SK-N-SH (cell line): ENCODE measurements around the gene ZNF791. TPM values are rescaled to one million over a fixed set of nuclear protein-coding genes. Genes with fewer than 3 reads are reported as not detected.

Experiments
- CTCF ChIA-PET: fragments of 300-600, 350-600 bp; formaldehyde crosslinking; extraction: SDS; loops from one replicate; lab custom pipeline; 2021; lab: Yijun Ruan, JAX
- POLR2A ChIA-PET: fragments of 350-600 bp; sonication (Branson Sonifier 250); formaldehyde crosslinking; extraction: SDS; loops from one replicate; lab custom pipeline; 2020; ENCODE audit warnings: antibody characterized with exemption, inconsistent platforms; lab: Yijun Ruan, JAX
- DNase-seq: peaks from one replicate; pipeline ENCODE4 v3.0.0; 2012
- H2AFZ ChIP-seq: fragments of 200-600 bp; sonication (generic); 2 replicates; pipeline ENCODE4 v1.8.1; 2016; ENCODE audit warnings: antibody characterized with exemption, mild to moderate bottlenecking, low read depth
- H3F3A ChIP-seq: fragments of 200-600 bp; sonication (generic); replicated peaks from 2 replicates; pipeline ENCODE3; 2016; ENCODE audit warnings: antibody characterized with exemption, mild to moderate bottlenecking; ENCODE audit not compliant: insufficient read depth
- H3K27ac ChIP-seq, 2 experiments: fragments of 200-500 bp in 1 of 2; fragments of 200-600 bp in 1 of 2; sonication (Bioruptor generic) in 1 of 2; sonication (generic), shearing (Covaris generic) in 1 of 2; 2 replicates each; pipeline versions ENCODE4 v1.5.1 to v1.6.1; 2014 to 2016; ENCODE audit warnings: low read depth in 2 of 2, inconsistent platforms in 1 of 2, low read length in 1 of 2, mild to moderate bottlenecking in 1 of 2, mixed read lengths in 1 of 2
- H3K27me3 ChIP-seq: fragments of 200-600 bp; sonication (generic), shearing (Covaris generic); 2 replicates; pipeline ENCODE4 v1.6.1; 2016; ENCODE audit warnings: mixed run types; ENCODE audit not compliant: insufficient read depth
- H3K36me3 ChIP-seq, 2 experiments: fragments of 200-500 bp in 1 of 2; fragments of 200-600 bp in 1 of 2; sonication (Bioruptor generic) in 1 of 2; sonication (generic) in 1 of 2; replicated peaks in 1 of 2; 2 replicates each; pipeline versions ENCODE3 to v1.5.1; 2014 to 2016; ENCODE audit warnings: low read length in 1 of 2, mild to moderate bottlenecking in 1 of 2; ENCODE audit not compliant: insufficient read depth in 2 of 2, control insufficient read depth in 1 of 2
- H3K4me1 ChIP-seq, 2 experiments: fragments of 200-500 bp in 1 of 2; fragments of 200-600 bp in 1 of 2; sonication (Bioruptor generic) in 1 of 2; sonication (generic), shearing (Covaris generic) in 1 of 2; 2 replicates each; pipeline versions ENCODE4 v1.5.1 to v1.6.1; 2014 to 2016; ENCODE audit warnings: low read depth in 1 of 2, low read length in 1 of 2, mixed run types in 1 of 2; ENCODE audit not compliant: insufficient read depth in 2 of 2, control insufficient read depth in 1 of 2
- H3K4me2 ChIP-seq: fragments of 200-600 bp; sonication (generic), shearing (Covaris generic); 2 replicates; pipeline ENCODE4 v1.6.1; 2017; ENCODE audit warnings: mixed run types
- H3K4me3 ChIP-seq, 2 experiments: fragments of 200-500 bp in 1 of 2; fragments of 200-600 bp in 1 of 2; sonication (Bioruptor generic) in 1 of 2; sonication (generic), shearing (Covaris generic) in 1 of 2; 2 replicates each; pipeline versions ENCODE4 v1.5.1 to v1.8.1; 2014 to 2016; ENCODE audit warnings: low read depth in 2 of 2, inconsistent platforms in 1 of 2, low read length in 1 of 2, mild to moderate bottlenecking in 1 of 2, mixed read lengths in 1 of 2, moderate library complexity in 1 of 2
- H3K79me2 ChIP-seq: fragments of 200-600 bp; sonication (generic); 2 replicates; pipeline ENCODE4 v1.8.1; 2017; ENCODE audit warnings: mild to moderate bottlenecking; ENCODE audit not compliant: insufficient read depth
- H3K9ac ChIP-seq: fragments of 200-600 bp; sonication (generic); 2 replicates; pipeline ENCODE4 v1.6.1; 2017; ENCODE audit warnings: mixed run types
- H3K9me2 ChIP-seq: fragments of 200-600 bp; sonication (generic); 2 replicates; pipeline ENCODE4 v1.6.1; 2017; ENCODE audit warnings: mixed run types
- H3K9me3 ChIP-seq: fragments of 200-600 bp; sonication (generic); 2 replicates; pipeline ENCODE4 v1.6.1; 2017; ENCODE audit warnings: mixed run types, mild to moderate bottlenecking, moderate library complexity
- H4K20me1 ChIP-seq: fragments of 200-600 bp; sonication (generic); 2 replicates; pipeline ENCODE4 v1.6.1; 2017; ENCODE audit warnings: mild to moderate bottlenecking, mixed run types; ENCODE audit not compliant: insufficient read depth
- EZH2phosphoT487 ChIP-seq: fragments of 200-600 bp; sonication (generic); IDR thresholded peaks from 2 replicates; pipeline ENCODE4 v1.6.1; 2017; ENCODE audit warnings: low read depth, mixed run types, mild to moderate bottlenecking, antibody characterized with exemption, moderate library complexity, borderline replicate concordance
- FOXJ3 ChIP-seq: sonication (generic); formaldehyde crosslinking; IDR thresholded peaks from 2 replicates; pipeline ENCODE4 v1.5.1; 2020; ENCODE audit warnings: mild to moderate bottlenecking, missing genetic modification reagents
- FOXM1 ChIP-seq: IDR thresholded peaks from 2 replicates; pipeline ENCODE4 v1.4.0; 2012; ENCODE audit warnings: low read depth, mild to moderate bottlenecking
- GABPA ChIP-seq: IDR thresholded peaks from 2 replicates; pipeline ENCODE4 v1.4.0; 2012; ENCODE audit warnings: low read depth, mild to moderate bottlenecking
- MAX ChIP-seq: IDR thresholded peaks from 2 replicates; pipeline ENCODE4 v1.4.0; 2012; ENCODE audit warnings: low read depth
- MEF2A ChIP-seq: IDR thresholded peaks from 2 replicates; pipeline ENCODE4 v1.4.0; 2012; ENCODE audit warnings: low read depth, borderline replicate concordance
- PBX3 ChIP-seq: IDR thresholded peaks from 2 replicates; pipeline ENCODE4; 2012
- REST ChIP-seq: IDR thresholded peaks from 2 replicates; pipeline ENCODE4 v1.6.1; 2012; ENCODE audit warnings: mild to moderate bottlenecking, low read depth, low read length, moderate library complexity
- SIN3A ChIP-seq: IDR thresholded peaks from 2 replicates; pipeline ENCODE4 v1.6.1; 2012; ENCODE audit warnings: low read depth, mild to moderate bottlenecking, low read length, moderate library complexity, borderline replicate concordance
- SMC3 ChIP-seq: IDR thresholded peaks from 2 replicates; pipeline ENCODE4 v1.6.1; 2012; ENCODE audit warnings: low read depth, low read length, improper control_type of control experiment
- YY1 ChIP-seq: IDR thresholded peaks from 2 replicates; pipeline ENCODE4 v1.4.0; 2012; ENCODE audit warnings: low read depth, mild to moderate bottlenecking
- WGBS: methylation state at CpG from one replicate; pipeline ENCODE4 v1.1.6; 2017; ENCODE audit warnings: low lambda C conversion rate; 5-methylcytosine and 5-hydroxymethylcytosine counted together
- polyA plus RNA-seq, 3 experiments: library from polyadenylated mRNA; depleted of rRNA; stranded (reverse); fragments of >200 nt; gene quantifications; 2 replicates each; pipeline ENCODE4 v1.2.3, GENCODE V29; 2012

The ZNF791 gene
- polyA plus RNA-seq, 1 of the 3 experiments (the other 2 are of a cell fraction), result 8.9 TPM

- ChIA-PET POLR2A (interaction anchor here (0.6 to 1.7 kb wide), 4 partner anchors 9 to 1297 kb away, joined by 3 to 6 read pairs (median 4); partner anchors contain the start of genes DHPS, ZNF490 and ZNF791), CTCF (interaction anchor here (0.6 to 2.9 kb wide), 7 partner anchors 8 to 1375 kb away, joined by 3 to 13 read pairs (median 6); no protein-coding TSS in a partner anchor)
- Histone ChIP-seq H3K4me1 (peaks cover 5 to 35% of the 10 kb centered on the region in 2 experiments; a peak in 2 of 4 replicates), H4K20me1 (no peaks in the 10 kb centered on the region), H3K36me3 (peaks cover 13 to 15% of the 10 kb centered on the region in 2 experiments), H3K4me2 (peak overlapping the region; percentile 90), H3K9ac (peak overlapping the region; percentile 76), H3K9me3 (no peaks in the 10 kb centered on the region), H3K4me3 (peak overlapping the region; percentile 80 to 85), H2AFZ (peak overlapping the region; percentile 82; the same call in 1 of the 2 replicates), H3K27me3 (no peaks in the 10 kb centered on the region), H3K27ac (peak overlapping the region; percentile 89 to 96), H3K79me2 (peaks cover 51% of the 10 kb centered on the region), H3F3A (peaks cover 28% of the 10 kb centered on the region), H3K9me2 (no peaks in the 10 kb centered on the region)
- DNase-seq, result peak; percentile 61
- TF ChIP-seq MEF2A (no peak), PBX3 (no peak; the same call in 1 of the 2 replicates), REST (no peak), SMC3 (no peak), EZH2phosphoT487 (no peak), GABPA (no peak), YY1 (no peak), SIN3A (no peak)
- WGBS, result 7% methylated on average over 8 of the region's 24 CpGs
These were observed 58.2 kb downstream of the ZNF791 start for GRCh38 chr19:12668932-12669269.

- Histone ChIP-seq H3K4me2 (peak overlapping the region; percentile 90), H2AFZ (peak overlapping the region; percentile 82), H3K4me1 (peaks cover 5 to 35% of the 10 kb centered on the region in 2 experiments; a peak in 2 of 4 replicates), H3K9me3 (no peaks in the 10 kb centered on the region), H3K27ac (peak overlapping the region; percentile 89 to 96), H3K9ac (peak overlapping the region; percentile 76), H4K20me1 (no peaks in the 10 kb centered on the region), H3K4me3 (peak overlapping the region; percentile 80 to 85), H3K36me3 (peaks cover 17 to 21% of the 10 kb centered on the region in 2 experiments), H3K9me2 (no peaks in the 10 kb centered on the region), H3F3A (peaks cover 28% of the 10 kb centered on the region), H3K79me2 (peaks cover 51% of the 10 kb centered on the region), H3K27me3 (no peaks in the 10 kb centered on the region)
- WGBS, result under 1% methylated on average over 38 of the region's 64 CpGs
- peak; percentile 82 for DNase-seq
- POLR2A ChIA-PET, result interaction anchor here (1.3 to 1.7 kb wide), 3 partner anchors 9 to 59 kb away, joined by 3 to 6 read pairs (median 4); partner anchors contain the start of genes DHPS, ZNF490 and ZNF791
- CTCF ChIA-PET, result interaction anchor here (1.0 to 2.9 kb wide), 6 partner anchors 8 to 117 kb away, joined by 3 to 13 read pairs (median 6); no protein-coding TSS in a partner anchor
- TF ChIP-seq PBX3 (peak; percentile 11; the same call in 1 of the 2 replicates), MAX (peak; percentile 74), SIN3A (peak; percentile 43; the same call in 1 of the 2 replicates), REST (0 out of 2 replicates have a peak, but pooled peaks have one; percentile 36), FOXJ3 (CRISPR knock-in tag) (peak; percentile 14; the same call in 1 of the 2 replicates), FOXM1 (no peak)
These were observed 58.8 kb downstream of the ZNF791 start for GRCh38 chr19:12669270-12670158.
